GM20431 (cell line): ENCODE data around the gene ANKRD62.

Experiments used
- in situ Hi-C: fragments of 300-500 bp; cut with MseI, MboI; formaldehyde crosslinking; loops from one replicate; pipeline ENCODE4 v1.15.0; 2020; ENCODE audit warnings: low sequenced_read_pairs; ENCODE audit not compliant: unreplicated experiment

The ANKRD62 gene

GRCh38 chr18:12093520-12094257, at the start of gene ANKRD62:
Gene ANKRD62, plus strand, starts transcription at chr18:12093843. Its CDS starts 175 bp downstream, at chr18:12094018.
- in situ Hi-C loops, result no loop called here

DNA sequence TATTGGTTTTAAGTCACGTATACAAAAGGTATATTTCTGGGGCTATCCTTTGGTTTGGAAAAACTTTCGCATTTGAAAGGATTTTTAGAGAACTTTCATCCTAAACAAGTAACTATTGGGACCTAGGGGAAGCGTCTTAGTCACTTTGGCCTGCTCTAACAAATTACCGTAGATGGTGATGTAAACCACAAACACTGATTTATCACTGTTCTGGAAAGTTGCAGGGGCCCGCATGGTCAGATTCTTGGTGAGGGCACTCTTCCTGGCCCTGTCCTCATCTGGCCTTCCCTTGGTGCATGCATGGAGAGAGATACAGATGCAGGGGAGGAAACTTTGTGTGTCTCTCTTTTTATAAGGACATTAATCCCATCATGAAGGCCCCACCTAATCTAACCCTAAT, 49.1 kb upstream of the ANKRD62 start:
- in situ Hi-C loops, result loop anchor here (10.0 to 25.0 kb wide), 2 partner anchors 110 to 307 kb away; no protein-coding TSS in a partner anchor

GRCh38 chr18:12046046-12046750, 47.4 kb upstream of the ANKRD62 start:
- in situ Hi-C loops, result loop anchor here (10.0 to 25.0 kb wide), 2 partner anchors 111 to 309 kb away; no protein-coding TSS in a partner anchor

DNA sequence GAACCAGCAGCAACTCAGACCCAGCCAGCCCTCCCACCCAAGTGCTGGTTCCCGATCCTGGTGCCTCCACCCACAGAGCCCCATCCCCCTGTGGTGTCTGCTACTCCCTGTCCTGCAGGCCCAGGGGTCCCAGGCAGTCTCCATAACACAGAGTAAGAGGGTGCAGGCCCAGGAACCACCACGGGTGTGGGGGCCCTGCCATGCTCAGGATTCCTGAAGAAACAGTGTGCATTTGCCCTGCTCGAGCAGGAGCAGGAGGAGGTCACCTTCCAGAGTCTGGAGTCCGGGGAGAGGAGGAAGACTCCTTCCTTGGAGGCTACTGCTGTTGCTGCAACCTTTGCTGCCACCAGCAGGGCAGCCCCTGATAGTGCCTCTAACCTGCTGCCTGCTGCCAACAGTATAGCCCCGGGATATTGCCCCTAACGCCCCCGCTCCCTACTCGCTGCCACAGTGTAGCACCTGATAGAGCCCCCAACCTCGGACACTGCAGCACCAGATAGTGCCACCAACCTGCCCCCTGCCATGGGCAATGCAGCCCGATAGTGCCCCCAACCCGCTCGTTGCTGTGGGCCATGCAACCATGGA, 46.8 kb upstream of the ANKRD62 start:
- in situ Hi-C loops, result loop anchor here (10.0 to 25.0 kb wide), 2 partner anchors 112 to 310 kb away; no protein-coding TSS in a partner anchor

GRCh38 chr18:12048010-12048826, 45.4 kb upstream of the ANKRD62 start:
- in situ Hi-C loops, result loop anchor here (10.0 to 25.0 kb wide), 2 partner anchors 113 to 311 kb away; no protein-coding TSS in a partner anchor

GRCh38 chr18:12048827-12049175, 44.8 kb upstream of the ANKRD62 start:
- in situ Hi-C loops, result loop anchor here (10.0 to 25.0 kb wide), 2 partner anchors 114 to 312 kb away; no protein-coding TSS in a partner anchor

- in situ Hi-C loops, result loop anchor here (10.0 to 25.0 kb wide), 2 partner anchors 115 to 313 kb away; no protein-coding TSS in a partner anchor
Measured at GRCh38 chr18:12049978-12050811, 43.4 kb upstream of the ANKRD62 start.

DNA sequence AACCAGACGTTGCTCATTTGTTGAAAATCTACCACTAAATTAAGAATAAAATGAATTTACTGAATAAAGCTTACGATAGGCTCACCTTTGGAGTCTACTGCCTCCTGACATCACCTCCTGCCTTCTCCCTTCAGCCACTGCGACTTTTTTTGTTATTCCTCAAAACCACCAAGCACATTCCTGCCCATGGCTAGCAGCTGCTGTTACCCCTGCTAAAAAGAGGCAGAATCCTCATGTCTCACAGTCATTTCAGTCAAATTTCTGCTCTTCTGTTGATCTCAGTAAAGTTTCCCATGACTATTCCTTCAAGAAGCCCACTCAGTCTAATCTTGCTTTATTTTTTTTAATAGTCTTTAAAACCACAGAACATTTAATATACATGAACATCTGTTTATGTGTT, 40.8 kb upstream of the ANKRD62 start:
- in situ Hi-C loops, result no loop called here

- in situ Hi-C loops, result no loop called here
Measured at GRCh38 chr18:12053289-12053688, 40.4 kb upstream of the ANKRD62 start.

DNA sequence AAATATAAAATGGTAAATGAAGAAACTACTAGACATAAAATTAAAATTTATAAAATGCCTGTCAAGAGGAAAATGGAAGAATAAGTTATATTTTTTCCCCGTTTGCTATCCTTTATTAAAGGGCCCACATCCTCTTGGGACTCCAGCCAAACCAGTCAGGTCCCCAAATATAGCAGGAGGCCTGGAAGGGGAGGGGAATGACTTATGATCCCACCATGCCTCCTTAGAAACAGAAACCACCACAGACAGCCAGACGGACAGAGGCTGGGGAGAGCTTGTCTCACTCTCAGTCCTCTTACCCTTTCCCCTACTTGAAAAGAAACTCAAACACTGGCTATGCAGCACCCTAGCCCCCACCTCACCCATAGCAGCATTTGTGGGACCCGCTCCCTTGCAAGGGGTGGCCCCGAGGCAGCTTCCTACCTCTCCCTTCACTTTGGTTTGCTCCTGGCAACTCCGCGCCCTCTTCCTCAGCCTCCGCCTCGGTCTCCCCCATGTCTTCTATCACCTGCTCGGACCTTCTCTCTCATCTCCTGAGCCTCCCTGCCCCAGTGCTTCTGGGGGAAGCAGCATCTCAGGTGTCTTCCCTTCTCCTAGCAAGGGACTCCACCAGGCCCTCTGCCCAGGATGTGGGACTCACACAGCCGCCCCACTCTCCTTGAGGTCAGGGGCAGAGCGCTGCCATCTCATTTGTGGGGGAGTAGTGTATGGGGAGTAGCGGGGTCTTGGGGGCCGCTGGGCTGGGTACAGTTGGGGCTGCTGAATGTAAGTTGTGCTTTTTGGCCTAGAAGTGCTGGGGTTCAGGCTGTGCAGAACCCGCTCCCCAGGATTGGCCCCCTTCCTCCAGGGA, 37.4 kb upstream of the ANKRD62 start:
- in situ Hi-C loops, result no loop called here

DNA sequence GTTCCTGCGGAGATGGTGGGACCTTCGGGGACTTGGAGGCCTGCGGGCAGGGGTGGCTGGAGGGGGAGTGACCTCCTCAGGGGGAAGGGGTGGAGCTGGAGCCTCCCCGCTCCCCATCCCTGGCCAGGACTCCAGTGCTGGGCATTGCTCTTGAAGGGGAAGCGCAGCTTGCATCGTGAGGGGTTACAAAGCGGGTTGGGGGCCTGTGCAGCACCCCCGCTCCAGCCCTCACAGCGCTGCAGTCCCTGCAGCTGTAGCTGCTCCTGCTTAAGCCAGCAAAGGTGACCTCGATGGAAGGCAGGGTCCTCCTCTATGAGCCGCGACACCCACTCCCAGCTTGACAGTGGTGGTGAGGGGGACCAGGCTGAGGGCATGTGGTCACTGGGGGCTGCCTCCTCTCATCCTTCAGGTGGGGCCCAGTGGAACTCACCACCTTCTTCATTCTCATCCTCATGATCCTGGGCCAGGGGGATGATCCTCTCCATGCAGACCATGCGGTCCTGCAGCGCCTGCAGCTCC, 36.7 kb upstream of the ANKRD62 start:
- in situ Hi-C loops, result no loop called here

GRCh38 chr18:12057419-12058039, 36.1 kb upstream of the ANKRD62 start:
- in situ Hi-C loops, result no loop called here

DNA sequence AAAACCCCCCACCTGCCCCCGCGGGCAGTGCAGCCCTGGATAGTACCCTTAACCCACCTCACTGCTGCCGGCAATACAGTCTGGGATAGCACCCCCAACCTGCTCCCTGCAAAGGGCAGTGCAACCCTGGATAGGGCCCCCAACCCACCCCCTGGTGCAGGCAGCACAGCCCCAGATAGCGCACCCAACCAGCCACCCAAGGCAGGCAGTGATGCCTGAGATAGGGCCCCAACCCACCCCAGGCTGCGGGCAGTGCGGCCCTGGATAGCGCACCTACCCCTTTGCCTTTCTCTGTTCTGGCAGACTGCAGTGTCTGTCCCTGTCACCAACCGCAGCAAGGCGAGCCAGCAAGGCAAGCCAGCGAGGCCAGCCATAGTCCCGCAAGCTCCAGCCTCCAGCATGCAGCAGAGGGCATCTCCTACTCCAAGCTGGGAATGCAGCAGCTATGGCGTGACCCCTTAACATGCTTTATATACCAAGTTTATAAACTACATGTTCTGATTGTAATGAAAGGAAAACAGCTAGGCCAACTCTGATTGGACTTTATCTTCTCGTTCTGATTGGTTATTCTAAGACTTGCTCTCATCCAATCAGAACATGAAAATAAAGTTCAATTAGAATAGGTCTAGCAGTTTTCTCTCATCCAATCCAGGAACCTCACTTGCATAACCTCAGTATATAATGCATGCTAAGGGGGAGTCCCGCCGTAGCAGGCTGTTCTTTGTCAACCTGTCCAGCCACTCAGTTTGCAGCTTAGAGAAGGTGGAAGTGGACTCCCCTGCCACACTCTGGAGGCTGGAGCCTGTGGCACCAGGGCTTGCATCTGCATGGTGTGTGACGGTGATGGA, 34.1 kb upstream of the ANKRD62 start:
- in situ Hi-C loops, result no loop called here

DNA sequence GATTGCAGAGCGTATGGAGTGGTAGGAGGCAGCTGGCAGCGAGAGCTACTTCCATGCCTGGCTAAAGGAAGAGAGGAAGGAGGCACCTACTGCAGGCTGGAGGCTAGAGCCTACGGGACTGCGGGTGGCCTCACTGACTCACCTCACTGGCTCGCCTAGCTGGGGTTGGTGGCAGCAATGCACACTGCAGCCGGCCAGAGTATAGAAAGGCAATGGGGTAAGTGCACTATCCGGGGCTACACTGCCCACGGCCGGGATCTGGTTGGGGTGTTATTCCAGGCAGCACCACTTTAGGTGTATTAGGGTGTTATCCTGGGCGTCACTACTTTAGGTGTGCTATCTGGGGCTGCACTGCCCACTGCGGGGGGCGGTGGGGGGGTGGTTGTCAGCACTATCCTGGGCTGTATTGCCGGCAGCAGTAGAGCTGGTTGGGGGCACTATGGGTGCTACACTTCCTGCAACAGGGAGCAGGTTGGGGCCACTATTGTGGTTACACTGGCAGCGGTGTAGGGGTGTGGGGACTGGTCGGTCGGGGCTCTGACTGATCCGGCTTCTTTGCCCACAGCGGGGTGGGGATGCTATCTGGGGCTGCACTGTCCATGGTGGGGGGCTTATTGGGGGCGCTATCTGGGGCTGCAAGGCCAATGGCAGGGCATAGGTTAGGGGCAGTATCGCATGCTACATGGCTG, 33.3 kb upstream of the ANKRD62 start:
- in situ Hi-C loops, result no loop called here

DNA sequence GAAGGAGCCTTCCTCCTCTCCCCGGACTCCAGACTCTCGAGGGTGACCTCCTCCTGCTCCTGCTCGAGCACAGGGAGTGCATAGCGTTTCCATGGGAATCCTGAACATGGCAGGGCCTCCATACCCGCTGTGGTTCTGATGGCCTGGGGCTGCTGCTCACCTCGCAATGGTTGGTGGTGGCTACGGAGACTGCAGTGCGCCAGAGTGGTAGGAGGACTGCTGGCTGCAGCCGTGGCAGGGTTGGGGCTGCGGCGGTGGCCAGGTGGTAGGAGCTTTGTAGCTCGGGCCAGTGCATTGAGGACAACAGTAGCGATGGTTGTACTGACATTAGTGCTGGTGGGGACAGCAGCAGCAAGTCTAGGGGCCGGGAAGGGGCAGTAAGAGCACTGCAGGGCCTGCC, 32.0 kb upstream of the ANKRD62 start:
- in situ Hi-C loops, result no loop called here

DNA sequence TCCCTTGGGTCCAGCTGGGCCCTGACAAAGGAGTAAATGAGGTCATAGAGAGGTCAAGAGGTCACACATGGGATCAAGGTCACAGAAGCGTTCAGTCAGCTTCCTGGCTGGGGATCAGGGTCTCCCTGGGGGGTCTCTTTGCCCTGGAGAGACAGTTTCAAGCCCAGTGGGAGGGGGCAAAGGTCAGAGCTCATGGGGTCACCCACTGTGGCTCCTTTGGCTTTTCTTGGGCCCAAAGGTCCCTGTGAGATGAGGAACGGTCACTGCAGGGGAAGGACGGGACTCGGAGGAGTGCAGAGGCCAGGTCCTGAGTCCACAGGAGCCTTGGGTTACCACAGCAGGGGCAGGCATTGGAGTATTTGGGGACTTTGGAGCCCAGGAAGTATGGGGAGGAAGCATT, 30.7 kb upstream of the ANKRD62 start:
- in situ Hi-C loops, result no loop called here
